Hypothalamus (tissue), 51 donors: Measurements from ENCODE around the gene TARP.

ENCODE experiments used
- DNase-seq, 51 donors: peaks; one replicate each; lab custom pipeline; 2025; lab: John Stamatoyannopoulos, UW

TARP gene

DNA sequence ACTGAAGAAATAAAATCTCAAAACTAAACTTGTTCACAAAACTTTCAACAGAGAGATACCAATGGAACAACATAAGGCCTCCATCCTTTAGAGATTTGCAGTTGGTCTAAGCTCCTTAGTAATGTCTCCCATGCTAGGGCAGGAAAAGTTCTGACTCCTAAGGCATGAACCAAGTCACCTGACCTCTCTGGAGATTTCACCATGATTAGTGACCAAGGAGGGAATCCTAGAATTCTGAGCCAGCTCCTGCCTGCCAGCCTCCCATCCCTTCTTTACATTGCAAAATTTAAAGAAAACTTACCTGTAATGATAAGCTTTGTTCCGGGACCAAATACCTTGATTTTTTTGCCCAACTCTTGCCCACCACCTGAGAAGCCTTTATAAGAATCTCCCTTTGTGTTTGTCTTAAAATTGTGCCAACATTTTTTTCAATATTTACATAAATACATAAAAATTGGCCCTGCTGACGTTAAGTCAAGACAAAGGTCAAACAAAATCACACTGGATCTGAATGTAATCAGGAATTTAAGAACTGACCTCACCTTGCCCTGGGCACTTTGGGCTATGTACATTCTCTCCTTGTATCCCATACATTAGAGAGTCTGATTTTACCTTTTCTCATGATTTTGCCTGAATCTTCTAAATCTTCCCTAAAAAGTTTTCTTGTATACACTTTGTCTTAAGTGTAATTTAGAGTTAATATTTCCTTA is at the start of gene TARP:
TSS of gene TARP (minus strand) at position 351 of the 710 bp plus-strand sequence.
- DNase-seq: no peak

DNA sequence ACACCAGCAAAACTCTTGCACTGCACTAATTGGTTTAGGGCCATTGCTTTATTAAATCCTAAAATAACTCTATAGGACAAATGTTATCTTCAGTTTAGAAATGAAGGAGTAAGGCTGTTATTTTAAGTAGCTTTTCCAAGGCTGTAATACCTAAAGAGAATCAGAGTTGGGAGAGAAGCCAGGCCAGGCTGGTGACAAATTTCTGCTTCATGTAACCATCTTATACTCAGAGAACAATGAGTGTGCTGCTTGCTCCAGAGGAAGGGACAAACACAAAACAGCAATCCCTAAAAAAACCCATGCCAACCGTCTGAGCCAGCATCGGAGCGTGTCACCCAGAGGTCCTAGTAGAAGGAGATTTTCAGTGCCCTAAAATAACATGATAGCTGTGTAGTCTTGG is 49.7 kb upstream of the TARP start:
- DNase-seq: no peak

DNA sequence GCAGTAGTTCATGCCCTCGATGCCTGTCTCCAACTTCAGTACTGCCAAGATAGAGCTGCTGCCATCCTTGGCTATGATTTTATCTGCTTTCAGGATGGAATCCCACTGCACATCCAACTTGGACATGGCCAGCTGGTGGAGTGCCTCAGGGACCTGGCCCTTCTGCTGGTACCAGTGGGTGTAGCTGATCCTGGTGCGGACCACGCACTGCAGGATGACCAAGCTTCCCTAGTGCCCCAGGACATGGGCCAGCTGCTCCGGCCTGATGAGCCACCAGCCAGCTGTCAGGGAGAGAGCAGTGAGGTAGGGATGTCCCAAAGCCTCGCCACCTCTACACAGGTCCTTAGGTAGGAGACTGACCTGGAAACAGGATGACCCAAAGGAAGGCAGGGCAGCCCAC is 49.0 kb upstream of the TARP start:
- DNase-seq: no peak

DNA sequence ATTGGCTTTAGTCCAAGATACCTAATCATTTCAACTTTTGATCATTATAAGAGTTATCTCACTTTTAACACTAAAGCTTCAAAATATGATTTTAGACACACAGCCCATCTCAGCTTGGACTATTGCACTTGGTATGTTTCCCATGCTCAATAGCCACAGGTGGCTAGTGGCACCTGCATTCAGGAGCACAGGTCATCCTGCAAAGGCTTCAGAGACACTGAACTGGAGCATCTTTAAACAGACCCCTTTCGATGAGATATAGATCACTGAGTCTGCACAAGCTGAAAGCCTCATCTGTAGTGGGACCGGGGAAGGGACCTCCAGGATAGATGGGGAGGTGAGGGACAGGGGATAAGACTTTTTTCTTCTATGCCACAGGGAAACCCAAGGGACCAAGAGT is 48.5 kb upstream of the TARP start:
- no peak for DNase-seq

DNA sequence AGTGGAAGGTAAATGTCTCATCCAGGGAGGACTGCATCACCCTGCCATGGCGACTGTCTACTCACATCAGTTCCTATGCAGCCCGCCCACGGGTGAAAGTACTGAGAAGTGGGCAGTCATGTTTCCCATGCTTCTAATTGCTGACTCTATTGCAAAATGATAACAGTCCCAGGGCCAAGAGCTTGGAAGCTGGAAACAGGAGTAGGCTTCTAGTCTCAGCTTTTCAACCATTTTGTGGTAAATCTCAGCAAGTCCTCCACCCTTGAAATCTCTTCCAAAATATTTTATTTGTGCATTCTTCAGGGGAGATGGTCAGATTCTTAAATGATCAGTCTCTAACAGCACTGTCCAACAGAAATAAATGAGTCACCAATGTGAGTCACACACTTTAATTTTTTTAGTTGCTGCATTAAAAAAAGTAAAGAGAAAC is 48.1 kb upstream of the TARP start:
- peak in 1 of 51 donors; percentile 29 for DNase-seq

DNA sequence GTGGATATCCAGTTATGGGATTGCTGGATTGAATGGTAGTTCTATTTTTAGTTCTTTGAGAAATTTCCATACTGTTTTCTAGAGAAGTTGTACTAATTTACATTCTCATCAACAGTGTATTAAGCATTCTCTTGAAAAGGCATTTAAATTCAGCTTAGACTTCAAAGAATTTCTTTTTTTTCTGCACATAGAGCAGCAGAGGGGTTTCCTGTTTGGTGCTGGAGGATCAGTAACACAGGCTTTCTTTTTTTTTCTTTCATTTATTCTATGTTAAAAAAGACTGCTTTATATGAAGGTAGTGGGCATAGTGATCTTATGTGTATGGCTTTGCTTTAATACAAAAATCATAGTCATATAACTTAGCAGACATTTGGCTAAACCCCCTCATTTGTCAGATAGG is 47.6 kb upstream of the TARP start:
- no peak for DNase-seq

DNA sequence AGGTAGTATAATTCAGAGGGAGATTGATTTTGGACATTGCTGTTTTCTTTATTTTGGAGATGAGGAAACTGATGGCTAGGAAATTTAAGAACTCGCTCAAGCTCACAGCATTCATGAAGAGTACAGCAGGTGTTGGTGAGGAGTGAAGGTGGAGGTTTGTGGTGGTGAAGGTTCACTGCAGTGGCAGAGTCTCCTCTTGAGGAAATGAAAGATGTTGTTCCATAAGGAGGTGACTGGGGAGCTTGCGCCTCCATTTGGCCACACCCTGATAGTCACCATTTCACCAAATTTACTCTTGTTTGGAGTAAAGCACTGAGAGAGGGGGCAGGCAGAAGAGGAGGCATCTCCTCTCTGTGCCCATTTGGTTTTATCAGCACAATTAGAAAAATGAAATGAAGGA is 46.4 kb upstream of the TARP start:
- no peak for DNase-seq

DNA sequence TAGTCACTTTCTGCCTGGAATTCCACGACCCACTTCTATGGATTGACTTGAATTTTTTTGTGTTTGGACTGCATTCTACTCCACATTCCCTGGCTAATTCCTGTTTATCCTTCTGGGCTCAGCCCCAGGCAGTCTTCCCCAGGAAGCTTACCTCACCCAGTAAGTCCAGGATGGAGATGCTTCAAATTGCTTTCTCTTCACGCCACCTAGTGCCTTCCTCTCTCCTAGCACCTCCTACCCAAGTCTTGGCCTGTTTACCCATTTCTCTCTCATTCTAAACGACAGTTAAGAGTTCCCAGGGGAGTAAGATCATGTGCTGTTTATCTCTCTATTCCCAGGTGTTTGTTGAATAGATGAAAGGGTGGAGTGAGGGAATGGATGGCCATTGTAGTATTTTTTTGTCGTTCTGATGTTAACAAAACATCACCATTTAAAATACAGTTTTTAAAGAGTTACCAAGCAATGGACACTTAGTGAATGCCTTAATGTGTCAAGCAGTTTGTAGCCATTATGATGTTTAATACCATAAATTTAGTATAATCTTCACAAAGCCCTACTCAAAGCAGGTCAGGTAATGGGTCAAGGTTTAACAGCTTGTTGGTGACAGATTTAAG is 45.5 kb upstream of the TARP start:
- peak in 9 of 51 donors; percentile 7 to 27 (median 18) for DNase-seq

DNA sequence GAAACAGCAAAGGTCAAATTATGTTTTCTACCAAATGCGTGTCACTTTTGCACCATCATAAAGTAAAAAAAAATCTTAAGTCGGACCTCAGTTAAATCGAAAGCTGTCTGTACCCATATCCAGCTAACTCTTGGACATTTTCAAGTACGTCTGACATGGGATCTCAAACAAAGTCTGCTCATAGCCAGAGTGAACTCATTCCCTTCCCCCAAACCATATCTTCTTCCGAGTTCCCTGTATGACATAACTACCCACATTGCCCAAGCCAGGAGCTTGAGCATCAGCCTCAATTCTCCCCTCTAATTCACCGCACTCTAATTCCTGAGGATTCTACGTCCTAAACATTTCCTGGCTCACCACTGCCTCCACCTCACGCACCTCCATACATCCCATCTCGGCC is 44.8 kb upstream of the TARP start:
- DNase-seq: no peak

DNA sequence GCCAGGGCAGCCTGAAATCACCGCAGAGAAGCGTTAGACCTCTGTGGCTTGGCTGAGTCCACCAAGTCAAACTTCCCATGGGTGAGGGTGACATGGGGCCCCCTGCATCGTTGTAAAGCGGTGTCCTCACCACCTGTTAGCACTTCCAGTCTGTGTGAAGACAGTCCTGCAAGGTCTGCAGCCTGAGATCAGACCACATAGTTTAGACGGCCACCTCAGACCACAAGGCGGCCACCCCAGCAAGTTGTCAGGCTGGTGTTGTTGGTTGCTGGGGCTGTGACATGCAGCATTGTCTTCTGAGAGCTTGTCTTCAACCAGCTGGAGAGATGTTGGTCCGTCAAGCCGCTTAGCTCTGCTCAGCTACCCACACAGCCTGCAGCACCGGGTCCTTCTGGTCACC is 44.1 kb upstream of the TARP start:
- DNase-seq: peak in 1 of 51 donors; percentile 9

DNA sequence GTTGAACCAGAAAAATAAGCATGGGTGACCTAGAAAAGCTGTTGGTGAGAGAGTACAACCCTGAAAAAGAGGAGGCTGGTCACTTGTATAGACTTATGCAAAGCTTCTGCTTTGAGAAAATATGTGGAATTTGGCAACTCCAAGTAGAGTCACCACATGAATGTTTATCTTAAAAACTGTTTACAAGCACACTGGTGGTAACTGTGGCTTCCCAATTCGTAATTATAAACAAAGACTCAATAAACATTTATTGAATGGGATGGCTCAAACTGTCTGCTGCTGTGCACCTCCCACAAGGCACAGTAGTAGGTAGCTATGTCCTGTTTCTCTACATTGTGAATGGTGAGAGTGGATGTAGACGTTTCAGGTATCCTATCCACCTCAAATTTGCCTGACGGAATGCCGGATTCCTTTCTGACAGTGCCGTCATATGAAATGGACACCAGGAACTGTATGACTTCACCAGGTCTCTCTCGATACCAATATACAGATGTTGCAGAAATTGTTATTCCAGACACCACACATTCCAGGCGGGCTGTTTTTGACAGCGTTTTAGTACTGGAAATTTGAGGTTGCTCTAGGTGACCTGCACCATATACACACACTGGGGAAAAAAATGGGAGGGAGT is 43.4 kb upstream of the TARP start:
- no peak for DNase-seq

DNA sequence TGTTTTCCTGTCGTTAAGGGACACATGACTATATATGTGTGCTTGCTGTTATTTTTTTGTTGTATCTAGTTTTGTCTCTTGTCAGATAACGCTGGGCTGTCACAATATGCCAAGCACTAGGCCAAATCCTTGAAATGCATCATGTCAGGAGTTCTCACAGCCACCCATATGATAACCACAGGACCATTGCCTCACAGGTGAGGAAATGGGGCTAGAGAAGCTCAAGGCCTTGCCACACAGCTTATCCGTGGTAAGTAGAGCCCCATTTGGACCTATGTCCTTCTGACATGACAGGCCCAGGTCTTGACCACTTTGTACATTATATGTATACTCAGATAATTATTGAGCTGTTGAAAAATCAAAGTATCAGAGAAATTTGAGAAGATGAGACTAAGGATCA is 42.0 kb upstream of the TARP start:
- no peak for DNase-seq

DNA sequence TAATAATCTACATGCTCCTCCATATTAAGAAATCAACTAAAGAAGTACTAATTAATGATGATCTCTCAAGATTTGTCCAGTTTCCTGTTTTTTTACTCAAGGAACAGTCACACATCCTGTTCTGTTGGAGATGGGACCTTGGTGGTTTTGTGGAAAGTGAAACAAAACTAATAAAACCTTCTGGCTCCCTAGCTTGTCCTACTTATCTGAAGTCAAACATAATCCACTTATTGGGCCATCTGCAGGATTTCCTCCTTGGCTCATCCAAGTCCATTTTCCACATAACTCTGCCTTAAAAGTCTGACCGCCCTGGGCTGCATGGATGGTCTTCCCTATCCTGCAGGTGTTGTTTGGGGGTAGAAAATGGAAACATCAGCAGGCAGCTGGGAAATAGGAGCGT is 39.4 kb upstream of the TARP start:
- no peak for DNase-seq

DNA sequence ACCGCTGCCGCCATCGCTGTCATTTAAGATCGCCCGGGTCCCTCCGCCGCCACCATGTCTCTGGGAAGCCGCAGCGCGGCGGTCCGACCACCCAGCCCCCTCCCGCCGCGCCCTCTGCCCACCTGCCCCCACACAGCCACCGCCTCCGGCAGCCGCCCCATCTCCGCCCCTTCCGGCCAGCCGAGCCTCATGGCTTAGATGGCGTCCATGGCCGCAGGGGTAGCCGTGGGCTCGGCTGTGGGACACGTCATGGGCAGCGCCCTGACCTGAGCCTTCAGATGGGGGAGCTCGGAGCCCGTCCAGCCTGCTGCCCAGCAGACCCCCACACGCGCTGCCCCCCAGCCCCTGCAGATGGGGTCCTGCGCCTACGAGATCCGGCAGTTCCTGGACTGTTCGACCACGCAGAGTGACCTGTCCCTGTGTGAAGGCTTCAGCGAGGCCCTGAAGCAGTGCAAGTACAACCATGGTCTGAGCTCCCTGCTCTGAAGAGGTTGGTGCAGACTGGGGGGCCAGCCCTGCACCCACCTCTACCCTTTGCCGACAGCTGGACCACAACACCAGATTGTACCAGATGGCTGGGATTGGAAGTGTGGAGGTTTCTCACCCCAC is 38.0 kb upstream of the TARP start:
- peak in 20 of 51 donors; percentile 4 to 51 (median 22) for DNase-seq

DNA sequence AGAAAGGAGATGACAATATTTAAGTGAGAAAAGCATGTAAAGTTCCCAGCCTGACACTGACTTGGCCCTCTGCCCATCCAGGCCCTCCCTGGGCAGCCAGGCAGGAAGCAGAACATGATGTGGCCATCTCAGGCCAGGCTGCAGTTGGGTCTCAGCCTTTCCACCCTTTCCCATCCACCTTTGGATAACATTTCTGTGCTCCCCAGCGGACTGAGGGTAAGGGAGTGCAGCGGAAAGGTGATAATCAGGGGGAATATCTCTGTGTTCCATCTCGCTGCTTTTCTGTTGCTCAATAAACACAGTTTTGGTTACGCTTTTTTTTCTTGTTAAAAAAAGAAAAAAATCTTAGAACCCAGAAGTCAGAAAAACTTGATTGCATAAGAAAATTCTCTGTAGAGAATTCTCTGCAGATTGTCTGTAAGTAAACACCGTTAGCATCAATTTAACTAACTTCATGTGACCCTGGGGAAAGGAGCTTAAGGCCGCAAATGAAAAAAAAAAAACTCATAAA is 37.2 kb upstream of the TARP start:
- DNase-seq: peak in 7 of 51 donors; percentile 4 to 8 (median 6)

DNA sequence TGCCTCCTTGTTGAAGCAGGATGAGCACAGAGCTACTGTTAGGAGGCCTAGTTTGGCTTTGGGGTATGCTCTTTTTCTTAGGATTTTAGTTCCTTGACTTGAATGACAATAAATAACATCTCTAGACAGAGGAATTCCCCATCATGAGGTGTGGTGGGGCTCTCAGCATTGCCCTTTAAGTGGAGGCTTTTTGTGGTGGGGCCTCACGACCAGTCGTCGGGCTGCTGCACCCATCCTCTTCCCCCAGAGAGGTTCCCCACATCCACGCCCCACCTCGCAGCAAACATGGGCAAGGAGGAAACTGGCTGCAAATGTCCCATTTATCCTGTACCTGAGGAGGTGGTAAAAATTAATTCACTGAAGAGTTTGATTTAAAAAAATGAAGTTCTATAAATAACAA is 36.1 kb upstream of the TARP start:
- DNase-seq: no peak

DNA sequence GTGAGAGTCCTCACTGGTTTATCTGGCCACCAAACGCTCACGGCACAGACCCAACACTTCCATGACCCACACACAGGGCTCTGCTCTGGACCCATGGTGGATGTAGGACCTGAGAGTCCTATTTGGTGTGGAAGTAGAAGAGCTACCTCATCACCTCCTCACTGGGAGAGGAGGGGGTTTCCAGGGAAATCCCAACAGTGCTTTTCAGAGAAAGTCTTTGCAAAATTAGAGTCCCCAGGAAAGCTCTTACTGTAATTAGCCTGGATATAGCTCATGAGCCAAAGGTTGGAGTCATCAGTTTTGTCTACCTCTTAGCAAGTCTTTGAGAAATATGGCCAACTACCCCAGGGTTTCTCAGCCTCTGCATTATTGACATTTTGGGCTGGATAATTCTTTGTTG is 34.7 kb upstream of the TARP start:
- DNase-seq: no peak

DNA sequence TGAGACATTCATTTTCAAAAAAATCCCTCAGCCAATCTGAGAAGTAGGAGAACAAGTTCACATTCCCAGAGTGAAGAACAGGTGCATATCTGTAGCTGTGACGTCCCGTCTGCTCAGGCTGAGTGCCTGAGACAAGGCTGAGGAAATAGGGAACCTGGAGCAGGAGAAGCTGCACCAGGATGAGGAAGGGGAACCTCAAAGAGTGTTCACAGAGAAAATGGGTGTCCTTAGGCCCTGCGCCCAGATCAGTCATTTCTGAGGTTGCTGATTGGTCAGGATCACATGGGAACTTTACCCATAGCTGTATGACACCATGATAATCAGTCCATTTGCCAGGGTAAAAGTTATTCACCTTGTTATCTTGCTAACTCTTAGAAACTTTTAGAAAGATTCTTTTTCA is 34.2 kb upstream of the TARP start:
- no peak for DNase-seq

DNA sequence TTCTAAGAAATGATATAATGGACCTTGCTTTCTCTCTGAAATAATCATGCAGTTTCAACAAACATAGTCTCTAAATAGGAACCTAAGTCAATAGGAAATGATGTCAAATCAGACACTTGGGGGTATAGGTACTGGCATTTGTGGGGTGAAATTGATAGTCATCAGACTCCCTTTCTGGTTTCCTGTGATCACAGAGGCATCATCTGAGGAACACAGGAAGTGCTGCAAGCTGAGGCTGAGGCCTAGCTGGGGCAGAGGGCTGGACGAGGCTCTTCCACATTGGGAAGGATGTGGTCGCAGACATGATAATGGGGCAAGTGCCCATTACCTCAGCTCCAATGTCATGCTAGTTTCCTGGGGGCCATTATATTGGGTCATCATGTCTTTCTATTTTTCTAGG is 33.5 kb upstream of the TARP start:
- DNase-seq: no peak

DNA sequence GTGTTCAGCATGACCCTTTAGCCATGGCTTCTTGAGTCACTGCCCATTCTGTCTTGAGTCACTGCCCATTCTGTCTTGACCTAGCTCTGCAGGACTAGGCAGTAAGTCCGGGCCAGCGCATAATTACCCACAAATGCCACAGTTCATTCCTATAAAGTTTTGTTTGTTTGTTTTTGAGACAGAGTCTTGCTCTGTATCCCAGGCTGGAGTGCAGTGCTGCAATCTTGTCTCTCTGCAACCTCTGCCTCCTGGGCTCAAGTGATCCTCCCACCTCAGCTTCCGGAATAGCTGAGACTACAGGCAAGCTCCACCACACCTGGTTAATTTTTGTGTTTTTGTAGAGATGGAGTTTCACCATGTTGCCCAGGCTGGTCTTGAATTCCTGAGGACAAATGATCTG is 32.7 kb upstream of the TARP start:
- no peak for DNase-seq

DNA sequence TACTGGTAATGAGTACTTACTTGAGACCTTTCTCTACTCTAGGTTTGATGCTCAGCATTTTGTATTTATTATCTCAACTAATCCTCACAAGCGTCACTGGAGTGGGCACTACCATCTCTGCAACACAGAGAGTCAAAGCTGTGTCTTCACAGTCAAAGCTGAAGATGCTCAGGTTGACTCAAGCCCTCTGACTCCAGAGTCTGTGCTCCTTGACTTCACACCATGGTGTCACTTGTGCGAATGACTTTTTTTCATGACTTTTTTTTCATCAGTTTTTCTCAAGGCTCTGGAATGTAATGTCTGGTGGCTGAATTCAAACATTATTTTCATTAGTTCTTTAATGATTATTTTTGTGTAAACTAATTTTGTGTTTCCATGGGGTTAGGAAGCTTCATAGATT is 30.4 kb upstream of the TARP start:
- no peak for DNase-seq

DNA sequence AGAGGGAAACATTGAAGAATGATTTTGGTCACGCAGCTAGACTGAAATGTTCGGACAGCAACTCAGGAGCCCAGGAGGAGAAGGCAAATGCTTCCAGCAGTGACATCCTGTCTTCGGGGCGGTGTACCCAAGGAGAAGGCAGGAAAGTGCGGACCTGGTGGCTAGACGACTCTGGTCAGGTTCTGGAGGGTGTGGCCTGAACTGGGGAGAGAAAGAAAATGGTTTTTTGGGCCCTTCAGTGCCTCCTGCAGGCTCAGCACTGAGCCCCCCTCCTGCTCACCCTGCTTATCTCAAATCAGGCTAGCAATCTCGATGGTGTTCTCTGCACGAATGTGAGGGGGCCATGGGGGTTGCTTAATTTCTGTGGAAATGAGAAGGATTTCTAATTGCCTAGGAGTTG is 26.7 kb upstream of the TARP start:
- no peak for DNase-seq
